Ishikawa (cell line): ENCODE data around the gene XRRA1.

Experiments
- CEBPB ChIP-seq: IDR thresholded peaks from 2 replicates; pipeline ENCODE4 v1.6.1; 2012
- CREB1 ChIP-seq: IDR thresholded peaks from 2 replicates; pipeline ENCODE4 v1.6.1; 2012; ENCODE audit warnings: low read depth
- EGR1 ChIP-seq: IDR thresholded peaks from 2 replicates; pipeline ENCODE4 v1.6.1; 2012
- EP300 ChIP-seq: IDR thresholded peaks from 2 replicates; pipeline ENCODE4 v1.6.1; 2012; ENCODE audit warnings: borderline replicate concordance
- FOXM1 ChIP-seq: IDR thresholded peaks from 2 replicates; pipeline ENCODE4 v1.6.1; 2012; ENCODE audit warnings: low read depth, borderline replicate concordance
- NFIC ChIP-seq: IDR thresholded peaks from 2 replicates; pipeline ENCODE4 v1.6.1; 2012
- RAD21 ChIP-seq: IDR thresholded peaks from 2 replicates; pipeline ENCODE4 v1.6.1; 2012; ENCODE audit warnings: low read depth
- REST ChIP-seq: IDR thresholded peaks from 2 replicates; pipeline ENCODE4 v1.6.1; 2012; ENCODE audit warnings: low read depth, mild to moderate bottlenecking
- TAF1 ChIP-seq: IDR thresholded peaks from 2 replicates; pipeline ENCODE4 v1.6.1; 2012; ENCODE audit warnings: low read depth, mild to moderate bottlenecking
- TCF12 ChIP-seq: IDR thresholded peaks from 2 replicates; pipeline ENCODE4 v1.6.1; 2012; ENCODE audit warnings: low read depth
- TEAD4 ChIP-seq: IDR thresholded peaks from 2 replicates; pipeline ENCODE4 v1.6.1; 2012
- USF1 ChIP-seq: IDR thresholded peaks from 2 replicates; pipeline ENCODE4 v1.6.1; 2012
- YY1 ChIP-seq: IDR thresholded peaks from 2 replicates; pipeline ENCODE4 v1.6.1; 2012; ENCODE audit warnings: low read depth
- ZBTB7A ChIP-seq: IDR thresholded peaks from 2 replicates; pipeline ENCODE4 v1.6.1; 2012; ENCODE audit warnings: low read depth
- TF ChIP-seq, protein P1 (sequence below): IDR thresholded peaks from 2 replicates; pipeline ENCODE4 v1.6.1; 2012

Gene XRRA1

DNA sequence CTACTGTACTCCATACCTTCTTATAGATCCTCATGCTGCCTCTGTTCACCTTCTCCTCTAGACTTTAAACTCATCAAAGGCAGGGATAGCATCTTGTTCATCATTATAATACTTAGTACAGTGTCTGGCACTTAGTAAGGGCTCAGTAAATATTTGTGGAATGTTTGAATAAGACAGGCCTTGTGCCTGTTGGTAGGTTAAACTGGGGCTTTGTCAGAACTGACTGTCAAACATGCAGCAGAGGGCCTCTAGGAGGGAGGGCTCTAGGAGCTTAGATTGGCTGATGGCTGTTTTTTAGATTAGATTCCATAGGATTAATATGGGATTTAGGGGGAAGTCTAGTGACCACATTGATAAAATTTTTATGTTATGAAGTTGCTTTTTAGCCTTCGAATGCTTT, 129.5 kb downstream of the XRRA1 start:
- TF ChIP-seq CEBPB (no peak), FOXM1 (no peak), TCF12 (no peak), RAD21 (no peak), NFIC (no peak), ZBTB7A (no peak), EGR1 (no peak), USF1 (no peak), REST (no peak)
- TF ChIP-seq, protein P1, sequence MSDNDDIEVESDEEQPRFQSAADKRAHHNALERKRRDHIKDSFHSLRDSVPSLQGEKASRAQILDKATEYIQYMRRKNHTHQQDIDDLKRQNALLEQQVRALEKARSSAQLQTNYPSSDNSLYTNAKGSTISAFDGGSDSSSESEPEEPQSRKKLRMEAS, result no peak

DNA sequence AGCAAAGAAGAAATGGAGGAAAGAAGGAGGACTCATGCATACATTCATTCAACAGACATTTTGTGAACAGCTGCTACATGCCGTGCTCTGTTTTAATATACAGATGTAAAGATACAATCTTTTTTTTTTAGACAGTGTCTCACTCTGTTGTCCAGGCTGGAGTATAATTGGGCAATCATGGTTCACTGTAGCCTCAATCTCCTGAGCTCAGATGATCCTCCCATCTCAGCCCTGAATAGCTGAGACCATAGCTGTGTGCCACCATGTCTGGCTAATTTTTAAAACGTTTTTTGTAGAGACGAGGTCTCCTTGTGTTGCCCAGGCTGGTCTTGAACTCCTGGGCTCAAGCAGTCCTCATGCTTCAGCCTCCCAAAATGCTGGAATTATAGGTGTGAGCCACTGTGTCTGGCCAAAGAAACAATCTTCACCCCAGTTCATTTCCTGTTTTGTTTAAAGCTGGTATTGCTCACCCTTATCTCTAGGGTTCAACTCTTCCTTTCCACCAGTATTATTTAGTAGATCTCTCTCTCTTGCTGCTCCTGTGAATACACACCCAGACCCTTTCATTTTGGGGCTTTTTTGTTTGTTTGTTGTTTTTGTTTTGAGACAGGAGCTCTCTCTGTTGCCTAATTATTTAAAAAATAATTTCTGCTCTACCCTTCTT, 130.5 kb downstream of the XRRA1 start:
- TF ChIP-seq YY1 (no peak), TEAD4 (no peak), FOXM1 (no peak), TAF1 (no peak), NFIC (no peak), CREB1 (no peak), CEBPB (no peak), RAD21 (no peak), TCF12 (no peak), ZBTB7A (no peak), USF1 (no peak), REST (no peak), EGR1 (no peak), EP300 (no peak)
- TF ChIP-seq, protein P1, result no peak

DNA sequence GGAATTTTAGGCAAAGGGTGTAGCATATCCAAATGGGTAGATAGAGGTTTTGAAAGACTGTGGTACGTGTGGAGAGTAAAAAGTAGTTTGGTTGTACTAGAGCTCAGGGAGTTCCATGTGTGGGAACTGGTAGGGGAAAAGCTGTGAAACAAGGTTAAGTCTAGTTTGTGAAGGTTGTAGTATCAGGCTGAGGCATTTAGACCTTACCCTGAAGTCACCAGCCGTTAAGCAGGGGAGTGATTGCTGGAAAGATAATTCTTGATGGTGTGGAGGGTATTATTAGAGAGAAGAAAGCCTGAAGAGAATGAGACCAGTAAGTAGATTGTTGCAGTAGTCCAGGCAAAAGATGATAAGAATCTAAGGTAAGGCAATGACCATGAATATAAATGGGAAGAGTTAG, 132.2 kb downstream of the XRRA1 start:
- TF ChIP-seq FOXM1 (no peak), USF1 (no peak), REST (no peak), CREB1 (no peak), EP300 (no peak), TCF12 (no peak), CEBPB (no peak), TEAD4 (no peak), ZBTB7A (no peak)
- TF ChIP-seq, protein P1, result no peak

- TF ChIP-seq, protein P1, result no peak
- no peak for TF ChIP-seq NFIC
- TF ChIP-seq YY1, result no peak
- no peak for TF ChIP-seq TAF1
- TF ChIP-seq EP300, result no peak
- TF ChIP-seq CREB1, result no peak
Observed at GRCh38 chr11:74815966-74816365, 132.9 kb downstream of the XRRA1 start.
